HG03095 (cell line): ENCODE data around the gene SNX14.
"Not testable (repeated sequence)": the region's sequence is repeated elsewhere in the genome, so short reads cannot be mapped to it uniquely, and the experiment has no call there.

Source experiments
- ATAC-seq: cut with Tn5 transposase; IDR thresholded peaks from one replicate; pipeline ENCODE4 v1.9.1; 2021; ENCODE audit warnings: moderate library complexity; ENCODE audit not compliant: unreplicated experiment

SNX14 gene, protein sequence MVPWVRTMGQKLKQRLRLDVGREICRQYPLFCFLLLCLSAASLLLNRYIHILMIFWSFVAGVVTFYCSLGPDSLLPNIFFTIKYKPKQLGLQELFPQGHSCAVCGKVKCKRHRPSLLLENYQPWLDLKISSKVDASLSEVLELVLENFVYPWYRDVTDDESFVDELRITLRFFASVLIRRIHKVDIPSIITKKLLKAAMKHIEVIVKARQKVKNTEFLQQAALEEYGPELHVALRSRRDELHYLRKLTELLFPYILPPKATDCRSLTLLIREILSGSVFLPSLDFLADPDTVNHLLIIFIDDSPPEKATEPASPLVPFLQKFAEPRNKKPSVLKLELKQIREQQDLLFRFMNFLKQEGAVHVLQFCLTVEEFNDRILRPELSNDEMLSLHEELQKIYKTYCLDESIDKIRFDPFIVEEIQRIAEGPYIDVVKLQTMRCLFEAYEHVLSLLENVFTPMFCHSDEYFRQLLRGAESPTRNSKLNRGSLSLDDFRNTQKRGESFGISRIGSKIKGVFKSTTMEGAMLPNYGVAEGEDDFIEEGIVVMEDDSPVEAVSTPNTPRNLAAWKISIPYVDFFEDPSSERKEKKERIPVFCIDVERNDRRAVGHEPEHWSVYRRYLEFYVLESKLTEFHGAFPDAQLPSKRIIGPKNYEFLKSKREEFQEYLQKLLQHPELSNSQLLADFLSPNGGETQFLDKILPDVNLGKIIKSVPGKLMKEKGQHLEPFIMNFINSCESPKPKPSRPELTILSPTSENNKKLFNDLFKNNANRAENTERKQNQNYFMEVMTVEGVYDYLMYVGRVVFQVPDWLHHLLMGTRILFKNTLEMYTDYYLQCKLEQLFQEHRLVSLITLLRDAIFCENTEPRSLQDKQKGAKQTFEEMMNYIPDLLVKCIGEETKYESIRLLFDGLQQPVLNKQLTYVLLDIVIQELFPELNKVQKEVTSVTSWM

DNA sequence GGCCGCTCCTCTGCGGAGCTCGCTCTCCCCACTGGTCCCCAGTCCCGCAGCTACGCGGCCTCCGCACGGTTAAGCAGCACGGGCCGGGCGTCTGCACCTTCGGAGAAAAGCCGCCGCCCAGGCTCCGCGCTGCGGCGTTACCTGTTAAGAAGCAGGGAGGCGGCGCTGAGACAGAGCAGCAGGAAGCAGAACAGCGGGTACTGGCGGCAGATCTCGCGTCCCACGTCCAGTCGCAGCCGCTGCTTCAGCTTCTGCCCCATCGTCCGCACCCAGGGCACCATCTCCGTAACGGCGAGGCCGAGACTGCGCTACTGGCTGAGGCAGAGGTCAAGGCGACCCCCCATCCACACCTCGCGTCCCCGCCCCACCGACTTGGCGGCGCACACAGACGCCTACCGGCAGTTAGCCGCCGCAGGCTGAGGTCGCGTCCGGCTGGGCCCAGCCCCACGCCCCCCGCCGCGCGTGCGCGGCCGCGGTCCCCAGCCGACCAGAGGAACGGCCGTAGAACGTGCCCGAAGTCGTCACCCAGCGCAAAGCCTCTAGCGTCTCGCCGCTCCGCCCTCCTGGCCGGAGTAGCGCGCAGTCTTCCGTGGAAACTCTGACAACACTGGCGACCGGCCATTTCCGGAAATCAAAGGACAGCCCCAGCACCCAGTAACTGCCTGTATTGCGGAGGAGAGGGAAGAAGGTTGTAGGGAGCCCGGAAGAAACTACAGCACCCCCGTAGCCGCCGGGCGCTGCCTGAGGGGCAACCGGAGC, at the start of gene SNX14:
Gene SNX14 (minus strand): TSS at position 421 of the 759 bp plus-strand sequence. CDS start 140 bp downstream, at position 281.
- peak; percentile 88 for ATAC-seq

GRCh38 chr6:85642774-85643536, 49.3 kb upstream of the SNX14 start, which contains the start of gene SYNCRIP:
SYNCRIP (minus strand) TSS chr6:85642886; CDS start chr6:85641439, 1,447 bp downstream.
- ATAC-seq: peak; percentile 64

GRCh38 chr6:85641897-85642773, 48.5 kb upstream of the SNX14 start:
- ATAC-seq: no peak

DNA sequence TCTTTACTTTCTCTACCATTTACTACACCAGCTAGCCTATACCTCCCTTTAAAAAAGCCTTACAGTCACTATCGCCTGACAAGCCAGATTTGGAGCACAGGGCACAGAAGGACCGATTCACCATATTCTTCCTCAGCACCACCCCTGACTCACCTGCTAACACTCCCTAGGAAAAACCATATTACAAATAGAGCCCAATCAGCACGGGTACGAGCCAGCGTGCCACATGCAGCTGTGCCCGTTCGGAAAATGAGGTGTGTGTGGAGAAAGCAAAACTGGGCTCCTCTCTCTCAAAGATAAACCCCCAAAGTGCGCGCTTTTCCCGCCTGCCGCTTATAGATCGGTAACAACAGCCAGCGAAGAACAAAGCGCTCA, 47.9 kb upstream of the SNX14 start:
- ATAC-seq: no peak

DNA sequence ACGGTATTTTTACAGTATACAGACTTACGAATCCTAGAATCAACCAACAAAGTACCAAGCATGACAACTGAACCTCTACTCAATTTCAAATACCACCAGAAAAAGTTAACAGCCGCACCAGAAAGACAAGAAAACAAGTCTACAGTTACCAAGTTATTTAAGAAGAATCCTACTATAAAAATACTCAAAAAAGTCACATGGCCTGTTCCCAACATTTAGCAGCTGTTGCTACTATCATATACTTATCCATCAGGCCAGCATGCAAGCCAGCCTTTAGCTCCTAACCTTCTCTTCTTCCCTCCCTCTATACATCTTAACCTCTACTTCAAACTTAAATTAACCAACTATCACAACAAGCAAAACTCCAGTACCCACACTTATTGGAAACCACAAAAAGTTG, 47.2 kb upstream of the SNX14 start:
- no peak for ATAC-seq

GRCh38 chr6:85637579-85637978, 43.9 kb upstream of the SNX14 start:
- ATAC-seq: no peak

DNA sequence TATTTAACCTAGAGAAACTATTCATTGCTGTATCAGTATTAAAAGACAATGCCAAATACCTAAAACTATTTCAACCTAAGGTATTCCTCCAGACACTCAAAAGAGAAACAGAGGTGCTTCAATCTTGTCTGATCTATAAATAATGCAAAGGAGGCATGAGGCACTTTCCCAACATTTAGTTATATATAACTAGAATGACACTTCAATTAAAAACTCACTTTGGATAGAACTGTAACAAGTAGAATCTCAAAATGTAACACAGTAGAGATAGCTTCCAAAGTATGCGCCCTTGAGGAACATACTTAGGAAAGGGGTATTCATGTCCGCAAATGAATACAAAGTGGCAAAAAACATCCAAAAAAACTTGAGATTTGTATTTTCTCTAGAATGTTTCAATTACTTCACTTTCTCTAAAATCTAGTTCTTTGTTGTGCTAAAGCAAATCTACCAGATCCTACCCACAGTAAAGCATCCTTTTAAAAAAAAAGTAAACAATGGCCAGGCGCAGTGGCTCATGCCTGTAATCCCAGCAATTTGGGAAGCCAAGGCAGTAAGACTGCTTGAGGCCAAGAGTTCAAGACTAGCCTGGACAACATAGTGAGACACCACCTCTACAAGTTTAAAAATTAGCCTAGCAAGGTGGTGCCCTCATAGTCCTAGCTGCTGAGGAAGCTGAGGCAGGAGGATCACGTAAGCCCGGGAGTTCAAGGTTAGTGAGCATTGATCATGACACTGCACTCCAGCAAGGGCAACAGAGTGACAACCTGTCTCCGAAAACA, 38.7 kb upstream of the SNX14 start:
- ATAC-seq: no peak

GRCh38 chr6:85631117-85631516, 37.5 kb upstream of the SNX14 start:
- not testable (repeated sequence) for ATAC-seq

- ATAC-seq: no peak
Observed at GRCh38 chr6:85628353-85628752, 34.7 kb upstream of the SNX14 start.

DNA sequence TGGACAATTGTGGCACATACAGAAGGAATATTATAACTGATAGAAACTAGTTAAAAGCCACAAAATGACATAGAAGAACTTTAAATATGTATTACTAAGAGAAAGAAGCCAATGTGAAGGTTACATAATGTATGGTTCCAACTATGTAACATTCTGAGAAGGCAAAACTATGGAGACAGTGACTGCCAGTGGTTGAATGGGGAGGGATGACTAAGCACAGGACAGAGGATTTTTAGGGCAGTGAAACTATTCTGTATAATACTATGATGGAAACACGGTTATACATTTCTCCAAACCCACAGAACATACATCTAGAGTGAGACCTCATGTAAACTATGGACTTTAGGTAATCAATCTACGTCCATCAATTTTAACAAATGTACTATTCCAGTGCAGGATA, 26.6 kb upstream of the SNX14 start:
- ATAC-seq: no peak

DNA sequence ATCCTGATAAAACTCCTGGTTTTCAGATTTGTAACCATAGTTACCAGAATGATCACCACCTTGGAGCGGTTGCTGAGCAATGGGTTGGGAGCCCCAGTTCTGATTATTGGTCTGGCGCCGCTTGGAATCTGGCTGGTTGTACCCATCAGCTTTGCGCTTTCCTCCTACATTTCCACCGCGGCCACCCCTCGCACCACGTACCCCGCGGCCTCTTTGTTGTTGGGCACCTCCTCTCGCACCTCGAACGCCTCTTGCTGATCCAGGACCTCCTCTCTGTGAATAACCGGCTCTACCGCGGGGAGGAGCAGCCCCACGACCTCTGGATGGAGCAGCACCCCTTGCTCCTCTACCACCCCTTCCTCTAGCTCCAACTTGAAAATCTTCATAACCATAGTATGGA, 21.1 kb upstream of the SNX14 start:
- ATAC-seq: no peak

DNA sequence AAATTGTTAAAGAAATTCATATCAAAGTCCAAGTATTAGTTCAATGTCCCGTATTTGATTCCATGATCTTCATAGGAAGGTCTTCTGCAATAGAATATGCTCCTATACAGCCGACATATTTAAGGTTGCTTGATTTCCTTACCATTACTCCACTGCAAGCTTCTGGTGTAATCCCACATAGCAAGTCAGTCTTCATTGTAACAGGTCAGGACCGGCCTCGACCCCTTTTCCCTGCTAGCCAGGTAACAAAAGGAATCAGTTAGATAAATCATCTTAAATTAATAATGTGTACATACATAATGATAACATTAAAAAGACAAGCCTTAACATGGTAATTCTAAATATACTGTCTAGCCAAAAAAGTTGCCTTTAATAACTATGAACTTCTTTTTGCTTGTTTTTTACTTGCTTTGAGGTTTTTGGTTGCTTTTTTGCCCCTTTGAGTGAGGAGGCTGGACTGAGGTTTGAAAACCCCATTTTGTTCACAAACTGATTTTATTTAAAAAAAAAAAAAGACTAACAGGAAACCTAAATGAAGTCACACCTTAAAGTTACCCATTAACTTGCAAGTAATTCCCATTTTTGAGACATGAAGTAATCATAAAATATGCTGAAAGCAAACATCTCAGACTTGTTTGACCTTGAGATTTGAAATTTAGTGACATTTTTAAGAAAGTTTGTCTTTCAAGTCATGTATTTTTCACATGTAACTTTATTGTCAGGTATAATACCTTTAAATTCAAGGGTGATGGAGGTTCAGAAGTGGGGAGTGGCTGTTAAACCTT, 19.2 kb upstream of the SNX14 start:
- ATAC-seq: no peak

DNA sequence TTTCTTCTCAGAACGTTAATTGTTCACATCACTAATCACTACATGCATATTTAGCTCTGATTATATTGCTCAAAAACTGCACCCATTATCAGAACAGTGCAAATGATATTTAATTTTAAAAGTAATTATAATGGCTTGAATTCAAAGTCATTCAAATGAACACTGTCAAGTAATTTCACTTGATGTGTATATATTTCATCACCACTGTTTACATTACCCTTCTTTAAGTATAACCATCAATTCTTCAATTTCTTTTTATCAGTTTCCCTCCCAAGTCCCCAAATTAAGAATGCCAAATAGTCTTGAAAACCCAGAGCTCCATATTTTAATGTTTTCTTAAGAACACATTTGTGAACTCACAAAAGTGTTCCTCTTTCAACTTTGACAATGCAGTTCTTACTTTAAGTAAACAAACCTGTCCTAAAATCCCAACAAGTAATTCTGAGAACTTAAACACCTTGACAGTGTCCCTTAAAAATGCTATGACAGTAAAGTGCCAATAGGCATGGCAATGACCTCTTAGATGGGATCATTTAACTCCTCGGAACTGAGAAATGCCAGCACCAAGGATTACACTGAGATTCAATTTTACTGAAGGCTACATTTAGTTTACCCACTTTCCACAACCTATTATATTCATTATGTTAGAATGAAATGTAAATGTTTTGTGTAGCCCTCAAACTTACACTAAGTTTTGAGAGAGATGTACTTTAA, 16.7 kb upstream of the SNX14 start:
- ATAC-seq: no peak

DNA sequence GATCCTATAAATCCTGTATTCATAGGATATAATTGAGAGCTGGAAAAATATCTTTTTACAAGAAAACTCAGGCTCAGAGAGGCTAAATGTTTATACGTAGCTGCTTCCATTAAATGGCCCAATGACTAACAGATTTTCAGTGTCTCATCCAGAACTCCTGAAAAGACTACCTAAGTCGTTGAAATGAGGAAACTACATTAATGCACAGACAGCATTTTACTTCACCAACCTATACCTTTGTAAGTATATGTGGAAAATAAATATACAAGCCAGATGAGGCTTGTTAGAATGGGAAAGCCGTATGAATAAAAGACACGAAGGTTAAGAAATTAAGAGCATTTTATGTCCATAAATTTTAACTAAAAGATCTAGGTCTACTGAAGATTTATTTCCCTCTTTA, 8.4 kb upstream of the SNX14 start:
- no peak for ATAC-seq

DNA sequence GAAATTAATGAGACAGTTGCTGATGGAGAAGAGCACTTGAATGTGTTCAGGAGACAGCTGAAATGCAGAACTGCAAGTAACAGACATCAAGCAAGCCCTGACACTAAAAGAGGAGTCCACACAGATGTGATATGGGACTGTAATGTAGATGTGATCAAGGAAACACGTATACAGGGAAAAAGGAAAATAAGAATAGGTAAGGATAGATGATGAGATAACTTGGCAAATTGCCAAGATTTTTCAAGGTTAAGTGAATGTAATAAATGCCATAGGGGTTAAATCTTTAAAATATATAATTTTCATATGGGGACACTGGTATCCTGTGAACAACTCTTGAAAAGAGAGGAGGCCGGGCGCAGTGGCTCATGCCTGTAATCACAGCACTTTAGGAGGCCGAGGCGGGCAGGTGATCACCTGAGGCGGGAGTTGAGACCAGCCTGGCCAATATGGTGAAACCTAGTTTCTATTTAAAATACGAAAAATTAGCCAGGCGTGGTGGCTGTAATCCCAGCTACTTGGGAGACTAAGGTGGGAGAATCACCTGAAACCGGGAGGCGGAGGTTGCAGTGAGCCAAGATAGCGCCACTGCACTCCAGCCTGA, 7.2 kb upstream of the SNX14 start:
- ATAC-seq: no peak

DNA sequence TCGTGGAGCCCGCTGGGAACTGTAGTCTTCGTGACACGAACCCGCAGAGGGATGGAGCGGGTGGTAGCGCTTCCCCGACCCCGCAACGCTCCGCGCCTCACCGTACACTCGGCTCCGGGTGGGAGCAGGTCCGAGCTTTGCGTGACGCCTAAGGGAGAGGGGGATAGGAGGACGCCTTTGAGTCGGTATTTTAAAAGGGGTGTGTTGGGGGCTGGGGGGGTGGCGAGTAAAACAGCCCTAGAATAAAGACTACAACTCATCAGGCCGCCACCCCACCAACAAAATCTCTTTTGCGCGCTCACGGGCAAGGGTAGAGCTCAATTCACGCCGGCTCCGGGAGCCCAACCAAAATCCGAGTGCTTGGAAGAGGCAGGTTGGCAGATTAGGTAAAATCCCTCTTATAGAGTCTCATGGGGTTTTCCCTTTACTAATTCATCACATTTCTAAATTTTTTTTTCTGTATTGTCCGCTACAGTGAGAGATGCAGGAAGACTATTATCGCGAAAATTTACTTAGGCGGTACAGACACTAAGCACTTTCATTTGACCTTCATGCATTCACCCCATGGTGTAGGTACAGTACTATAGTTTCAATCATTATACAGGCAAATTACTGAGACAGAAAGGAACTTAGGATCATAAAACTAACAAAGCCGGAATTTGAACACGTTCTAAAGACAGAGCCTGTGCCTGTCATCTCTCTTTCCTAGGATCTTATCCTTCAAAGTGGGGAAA, 706 bp upstream of the SNX14 start:
- ATAC-seq: peak; percentile 13
